ENCODE results near the gene WDR91. TPM values are rescaled to one million over a fixed set of nuclear protein-coding genes. Genes with fewer than 3 reads are reported as not detected.

Gene WDR91
- total RNA-seq, 1 experiment from 2014 or later, result 10.1 TPM

DNA sequence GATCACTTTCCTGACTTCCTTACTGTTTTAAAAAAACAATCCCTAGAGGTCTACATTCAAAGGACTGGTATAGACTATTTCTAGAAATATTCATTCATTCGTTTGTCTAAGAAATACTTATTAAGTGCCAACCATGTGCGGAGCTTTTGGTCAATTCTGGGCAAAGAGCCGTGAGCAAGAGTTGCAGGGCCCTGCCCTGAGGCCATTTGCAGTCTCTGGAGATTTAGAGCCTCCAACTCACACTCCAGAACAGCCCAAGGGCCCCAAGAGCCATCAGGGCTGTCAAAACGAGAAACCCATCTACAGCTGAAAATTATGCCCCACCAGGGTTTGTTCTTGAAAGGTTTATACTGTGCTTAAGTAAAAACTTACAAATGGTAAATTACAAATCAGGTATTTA is 16.2 kb downstream of the WDR91 start (continued):
- TF ChIP-seq, protein P1, sequence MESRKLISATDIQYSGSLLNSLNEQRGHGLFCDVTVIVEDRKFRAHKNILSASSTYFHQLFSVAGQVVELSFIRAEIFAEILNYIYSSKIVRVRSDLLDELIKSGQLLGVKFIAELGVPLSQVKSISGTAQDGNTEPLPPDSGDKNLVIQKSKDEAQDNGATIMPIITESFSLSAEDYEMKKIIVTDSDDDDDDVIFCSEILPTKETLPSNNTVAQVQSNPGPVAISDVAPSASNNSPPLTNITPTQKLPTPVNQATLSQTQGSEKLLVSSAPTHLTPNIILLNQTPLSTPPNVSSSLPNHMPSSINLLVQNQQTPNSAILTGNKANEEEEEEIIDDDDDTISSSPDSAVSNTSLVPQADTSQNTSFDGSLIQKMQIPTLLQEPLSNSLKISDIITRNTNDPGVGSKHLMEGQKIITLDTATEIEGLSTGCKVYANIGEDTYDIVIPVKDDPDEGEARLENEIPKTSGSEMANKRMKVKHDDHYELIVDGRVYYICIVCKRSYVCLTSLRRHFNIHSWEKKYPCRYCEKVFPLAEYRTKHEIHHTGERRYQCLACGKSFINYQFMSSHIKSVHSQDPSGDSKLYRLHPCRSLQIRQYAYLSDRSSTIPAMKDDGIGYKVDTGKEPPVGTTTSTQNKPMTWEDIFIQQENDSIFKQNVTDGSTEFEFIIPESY (IDR thresholded peaks at IDR 0.05; ENCODE audit: extremely low read depth, insufficient replicate concordance, low read length), result no peak
- TF ChIP-seq FOSL1 (IDR thresholded peaks at IDR 0.05; ENCODE audit: low read depth) (no peak), EZH2phosphoT487 (IDR thresholded peaks at IDR 0.05; ENCODE audit: borderline replicate concordance) (no peak), YY1 (IDR thresholded peaks at IDR 0.05; ENCODE audit: extremely low read depth, insufficient replicate concordance, low read depth, low read length) (no peak), JUND (IDR thresholded peaks at IDR 0.05) (no peak), POLR2AphosphoS5 (IDR thresholded peaks at IDR 0.05; ENCODE audit: low read depth, low read length) (no peak), ZNF274 (IDR thresholded peaks at IDR 0.05; ENCODE audit: low read depth, low read length) (no peak), SP1 (IDR thresholded peaks at IDR 0.05; ENCODE audit: low read depth) (no peak)
- TF ChIP-seq, protein P2, sequence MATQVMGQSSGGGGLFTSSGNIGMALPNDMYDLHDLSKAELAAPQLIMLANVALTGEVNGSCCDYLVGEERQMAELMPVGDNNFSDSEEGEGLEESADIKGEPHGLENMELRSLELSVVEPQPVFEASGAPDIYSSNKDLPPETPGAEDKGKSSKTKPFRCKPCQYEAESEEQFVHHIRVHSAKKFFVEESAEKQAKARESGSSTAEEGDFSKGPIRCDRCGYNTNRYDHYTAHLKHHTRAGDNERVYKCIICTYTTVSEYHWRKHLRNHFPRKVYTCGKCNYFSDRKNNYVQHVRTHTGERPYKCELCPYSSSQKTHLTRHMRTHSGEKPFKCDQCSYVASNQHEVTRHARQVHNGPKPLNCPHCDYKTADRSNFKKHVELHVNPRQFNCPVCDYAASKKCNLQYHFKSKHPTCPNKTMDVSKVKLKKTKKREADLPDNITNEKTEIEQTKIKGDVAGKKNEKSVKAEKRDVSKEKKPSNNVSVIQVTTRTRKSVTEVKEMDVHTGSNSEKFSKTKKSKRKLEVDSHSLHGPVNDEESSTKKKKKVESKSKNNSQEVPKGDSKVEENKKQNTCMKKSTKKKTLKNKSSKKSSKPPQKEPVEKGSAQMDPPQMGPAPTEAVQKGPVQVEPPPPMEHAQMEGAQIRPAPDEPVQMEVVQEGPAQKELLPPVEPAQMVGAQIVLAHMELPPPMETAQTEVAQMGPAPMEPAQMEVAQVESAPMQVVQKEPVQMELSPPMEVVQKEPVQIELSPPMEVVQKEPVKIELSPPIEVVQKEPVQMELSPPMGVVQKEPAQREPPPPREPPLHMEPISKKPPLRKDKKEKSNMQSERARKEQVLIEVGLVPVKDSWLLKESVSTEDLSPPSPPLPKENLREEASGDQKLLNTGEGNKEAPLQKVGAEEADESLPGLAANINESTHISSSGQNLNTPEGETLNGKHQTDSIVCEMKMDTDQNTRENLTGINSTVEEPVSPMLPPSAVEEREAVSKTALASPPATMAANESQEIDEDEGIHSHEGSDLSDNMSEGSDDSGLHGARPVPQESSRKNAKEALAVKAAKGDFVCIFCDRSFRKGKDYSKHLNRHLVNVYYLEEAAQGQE (IDR thresholded peaks at IDR 0.05; ENCODE audit: low read depth), result no peak
